ENCODE measurements around the gene FBXO5. TPM values are rescaled to one million over a fixed set of nuclear protein-coding genes. Genes with fewer than 3 reads are reported as not detected.

The FBXO5 gene
- total RNA-seq, 4 donors from 2014 or later, result 0.66 to 3.9 (median 1.8) TPM

DNA sequence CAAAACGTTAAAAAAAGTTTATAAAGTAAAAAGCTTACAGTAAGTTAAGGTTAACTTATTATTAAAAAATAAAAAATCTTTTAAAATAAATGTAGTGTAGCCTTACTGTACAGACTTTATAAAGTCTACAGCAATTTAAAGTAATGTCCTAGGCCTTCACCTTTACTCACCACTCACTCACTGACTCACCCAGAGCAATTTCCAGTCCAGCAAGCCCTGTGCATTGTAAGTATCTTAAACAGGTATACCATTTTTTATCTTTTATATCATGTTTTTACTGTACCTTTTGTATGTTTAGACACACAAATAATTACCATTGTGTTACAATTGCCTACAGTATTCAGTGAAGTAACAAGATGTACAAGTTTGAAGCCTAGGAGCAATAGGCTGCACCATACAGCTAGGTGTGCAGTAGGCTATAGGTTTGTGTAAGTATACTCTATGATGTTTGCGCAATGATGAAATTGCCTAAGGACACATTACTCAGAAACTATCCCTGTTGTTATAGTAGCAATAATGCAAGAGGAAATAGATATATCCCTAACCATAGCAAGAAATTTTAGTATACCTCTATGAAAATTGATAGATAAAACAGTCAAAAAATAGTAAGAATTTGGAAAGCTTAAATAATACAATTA is 39.5 kb downstream of the FBXO5 start:
- peaks cover 0 to 6% (median 0%) of the 10 kb centered on the region in 4 donors for H3K4me1 ChIP-seq

GRCh38 chr6:152942319-152942869 is 40.4 kb downstream of the FBXO5 start:
- H3K4me1 ChIP-seq, result no peaks in the 10 kb centered on the region
- no peak overlapping the region for H3K4me3 ChIP-seq
- no peaks in the 10 kb centered on the region for H3K27me3 ChIP-seq
- WGBS, 2 donors, result 67 to 74% methylated on average over 1 of the region's 1 CpG
- H3K36me3 ChIP-seq, result no peaks in the 10 kb centered on the region
- H3K9me3 ChIP-seq, result no peaks in the 10 kb centered on the region
- H3K27ac ChIP-seq, result no peak overlapping the region
- TF ChIP-seq CTCF (IDR thresholded peaks at IDR 0.05), result no peak
- no peak for TF ChIP-seq EP300 (IDR thresholded peaks at IDR 0.05)
- no peak for TF ChIP-seq POLR2A (IDR thresholded peaks at IDR 0.05)
- DNase-seq (ENCODE audit: low spot score in 2 of 2), result no peak

More for the DNA sequence above, 39.5 kb downstream of the FBXO5 start:
- H3K27me3 ChIP-seq, result no peaks in the 10 kb centered on the region
- H3K4me3 ChIP-seq, result no peak overlapping the region
- no peaks in the 10 kb centered on the region for H3K9me3 ChIP-seq
- no peak for DNase-seq (ENCODE audit: low spot score in 2 of 2)
- TF ChIP-seq CTCF (IDR thresholded peaks at IDR 0.05), result no peak
- 88 to 89% methylated on average over 2 of the region's 2 CpGs for WGBS, 2 donors
- H3K36me3 ChIP-seq, result no peaks in the 10 kb centered on the region
- H3K27ac ChIP-seq, result no peak overlapping the region

DNA sequence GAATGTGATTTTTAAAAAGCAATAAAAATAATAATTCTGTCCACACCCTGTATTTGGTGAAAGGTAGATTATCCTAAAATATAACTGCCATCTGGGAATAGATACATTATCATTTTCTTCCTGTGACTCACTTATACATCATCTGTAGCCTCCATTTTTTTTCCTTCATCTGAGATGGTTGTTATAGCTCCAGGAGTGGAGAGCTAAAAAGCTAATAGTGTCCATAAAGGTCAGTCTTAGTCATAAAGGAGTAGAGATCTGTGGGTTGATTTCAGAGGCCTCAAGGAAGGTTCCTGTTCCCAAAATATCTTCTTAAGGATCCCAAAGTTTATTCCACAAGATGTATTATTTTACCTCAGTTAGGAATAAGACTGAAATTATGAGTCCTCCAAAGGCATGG is 41.1 kb downstream of the FBXO5 start:
- H3K4me1 ChIP-seq, result no peaks in the 10 kb centered on the region
- no peak for TF ChIP-seq EP300 (IDR thresholded peaks at IDR 0.05)
- TF ChIP-seq CTCF (IDR thresholded peaks at IDR 0.05), result no peak
- no peak for TF ChIP-seq POLR2A (IDR thresholded peaks at IDR 0.05)
- no peak overlapping the region for H3K4me3 ChIP-seq
- H3K9me3 ChIP-seq, result no peaks in the 10 kb centered on the region
- no peaks in the 10 kb centered on the region for H3K36me3 ChIP-seq
- no peak for DNase-seq (ENCODE audit: low spot score in 2 of 2)
- no peaks in the 10 kb centered on the region for H3K27me3 ChIP-seq
- no peak overlapping the region for H3K27ac ChIP-seq

- Histone ChIP-seq H3K4me1 (no peaks in the 10 kb centered on the region), H3K27me3 (no peaks in the 10 kb centered on the region), H3K36me3 (no peaks in the 10 kb centered on the region), H3K4me3 (no peak overlapping the region), H3K27ac (no peak overlapping the region), H3K9me3 (no peaks in the 10 kb centered on the region)
- no peak for DNase-seq (ENCODE audit: low spot score in 2 of 2)
- no peak for TF ChIP-seq CTCF (IDR thresholded peaks at IDR 0.05)
- no peak for TF ChIP-seq POLR2A (IDR thresholded peaks at IDR 0.05)
- no peak for TF ChIP-seq EP300 (IDR thresholded peaks at IDR 0.05)
- WGBS, 2 donors, result 85 to 88% methylated on average over 3 of the region's 3 CpGs
Observed at GRCh38 chr6:152932865-152933264, 50.0 kb downstream of the FBXO5 start.

GRCh38 chr6:152922706-152923105 is 60.1 kb downstream of the FBXO5 start:
- H3K4me3 ChIP-seq, result no peak overlapping the region
- no peaks in the 10 kb centered on the region for H3K27me3 ChIP-seq
- 85 to 88% methylated on average over 2 of the region's 2 CpGs for WGBS, 2 donors
- no peak for DNase-seq (ENCODE audit: low spot score in 2 of 2)
- no peaks in the 10 kb centered on the region for H3K36me3 ChIP-seq
- H3K9me3 ChIP-seq, result no peaks in the 10 kb centered on the region
- H3K4me1 ChIP-seq, result no peaks in the 10 kb centered on the region
- no peak overlapping the region for H3K27ac ChIP-seq
- TF ChIP-seq CTCF (IDR thresholded peaks at IDR 0.05) (no peak), POLR2A (IDR thresholded peaks at IDR 0.05) (no peak), EP300 (IDR thresholded peaks at IDR 0.05) (no peak)

Small RNAs within 50 kb of the gene (small RNA-seq; reads per million reads assigned to genes)
- not detected for gene AL080276.1

Other genes with a start within 250 kb of the FBXO5 start
- gene VIP, start 232.2 kb downstream of the FBXO5 start, total RNA-seq, result 1 to 10 TPM in 2 of 4 donors, under 1 TPM in 2; 0.39 to 3.5 (median 0.93) TPM
- gene MTRF1L, start 19.7 kb upstream of the FBXO5 start, total RNA-seq, result 10 to 100 TPM; 10.6 to 22.3 (median 12.4) TPM
- gene RGS17, start 148.2 kb upstream of the FBXO5 start, total RNA-seq, result 1 to 10 TPM in 1 of 4 donors, under 1 TPM in 1, not detected in 2; under 0.01 to 3.3 TPM